Frontal cortex (tissue), 4 donors: ENCODE results near the gene PBX3. TPM values are rescaled to one million over a fixed set of nuclear protein-coding genes. Genes with fewer than 3 reads are reported as not detected.

Experiments
- DNase-seq, 2 donors: peaks; one replicate each; pipeline ENCODE4 v3.0.0; 2012; ENCODE audit warnings: low spot score in 2 of 2
- FAIRE-seq: peaks from 2 replicates; lab custom pipeline; 2012; peaks lifted over from hg19 to GRCh38; lab: Jason Lieb, UNC
- total RNA-seq: library from RNA; depleted of rRNA; stranded (reverse); fragments of >200 nt; gene quantifications from one replicate; pipeline ENCODE4 v1.2.3, GENCODE V29; 2014
- donor health status: control.
- donor health status: control.
- donor health status: control.

Gene PBX3
- total RNA-seq, 1 donor from 2014 or later, result 37.5 TPM

DNA sequence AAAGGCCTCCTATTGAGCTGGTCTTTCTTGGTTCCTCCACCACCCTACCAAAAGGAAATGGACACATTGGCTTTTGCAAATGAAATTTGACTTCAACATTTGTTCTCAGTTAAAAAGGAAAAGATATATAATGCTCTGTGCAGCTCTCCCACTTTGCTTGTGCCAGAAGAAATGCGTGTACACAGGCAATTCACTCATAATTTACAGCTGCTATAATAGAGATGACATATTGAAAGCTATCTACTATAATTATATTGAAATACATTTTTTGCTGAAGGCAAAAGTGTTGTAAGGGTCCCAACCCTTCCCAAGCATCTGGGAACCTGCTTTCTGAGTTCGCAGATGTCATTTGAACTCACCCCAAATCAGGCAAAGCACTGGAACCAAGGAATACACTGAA, 173.2 kb downstream of the PBX3 start:
- FAIRE-seq, result no peak

DNA sequence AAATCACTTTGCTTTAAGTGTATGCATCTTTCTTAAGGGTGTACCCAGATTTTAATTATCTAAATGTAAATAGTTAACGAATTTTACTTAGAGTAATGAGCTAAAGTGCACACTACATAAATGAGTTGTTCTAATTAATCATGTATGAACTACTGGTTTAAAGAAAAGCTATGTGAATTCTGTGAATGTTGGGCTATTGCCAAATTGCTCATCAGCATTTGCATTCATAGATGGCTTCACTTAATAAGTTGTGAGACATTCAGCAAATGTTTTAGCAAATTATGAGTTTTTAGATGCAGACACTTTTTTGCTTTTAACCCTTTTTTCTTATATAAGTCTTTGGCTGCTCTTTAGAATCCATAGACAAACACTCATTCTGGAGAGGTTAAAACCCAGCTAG, 175.7 kb downstream of the PBX3 start:
- FAIRE-seq, result no peak
- no peak for DNase-seq

More for the DNA sequence above, 173.2 kb downstream of the PBX3 start:
- no peak for DNase-seq

DNA sequence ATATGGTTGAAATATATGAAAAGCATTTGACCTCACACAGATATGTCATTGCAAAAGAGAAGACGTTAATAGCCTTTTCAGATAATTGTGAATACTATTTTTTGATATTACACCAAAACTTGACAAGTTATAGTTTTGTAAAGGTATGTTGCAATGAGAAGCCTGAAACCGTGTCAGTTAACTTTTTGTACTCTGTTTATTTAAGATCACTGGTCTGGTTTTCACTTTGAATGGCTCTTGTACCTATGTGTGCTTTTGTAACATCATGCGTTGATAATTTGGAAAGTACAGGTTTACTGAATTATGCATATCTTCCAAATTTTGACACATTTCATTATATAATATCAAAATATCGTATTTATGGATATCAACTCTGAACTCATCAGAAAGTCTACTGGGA, 177.2 kb downstream of the PBX3 start:
- FAIRE-seq (no peak), DNase-seq (no peak)

DNA sequence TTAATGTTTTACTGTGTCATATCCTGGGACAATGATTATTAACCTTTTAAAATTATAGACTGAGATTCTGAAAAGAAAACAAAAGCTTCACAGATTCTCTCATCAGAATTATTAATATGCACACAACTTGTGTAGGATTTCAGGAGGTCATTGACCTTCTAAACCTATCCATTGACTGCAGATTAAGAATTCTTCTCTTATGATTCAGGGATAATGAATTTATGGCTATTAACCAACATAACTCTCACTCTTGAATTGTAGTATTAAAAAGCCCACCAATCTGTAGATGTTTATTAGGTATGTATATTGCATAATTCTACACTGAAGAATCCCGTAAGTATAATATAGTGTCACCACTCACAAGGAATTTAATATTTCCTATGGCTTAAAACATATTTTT, 179.8 kb downstream of the PBX3 start:
- no peak for DNase-seq
- no peak for FAIRE-seq

DNA sequence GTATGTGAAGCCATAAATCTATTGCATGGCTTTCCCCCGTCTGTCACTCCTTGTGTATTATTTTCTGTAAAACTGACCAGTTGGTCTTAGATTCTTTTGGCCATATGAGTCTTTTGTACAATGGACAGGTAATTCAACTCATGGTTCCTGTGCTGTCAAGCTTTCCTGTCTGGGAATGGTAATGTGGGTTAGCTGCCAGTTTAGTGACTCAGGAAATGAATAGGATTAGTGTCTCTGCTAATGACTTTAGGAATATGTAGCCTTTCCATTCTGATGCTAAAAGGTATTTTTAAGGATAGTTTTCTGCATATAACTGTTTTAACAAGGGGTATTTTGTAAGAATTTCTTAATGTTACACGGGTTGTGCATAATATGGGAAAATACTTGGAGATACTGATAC, 182.7 kb downstream of the PBX3 start:
- DNase-seq (no peak), FAIRE-seq (no peak)

DNA sequence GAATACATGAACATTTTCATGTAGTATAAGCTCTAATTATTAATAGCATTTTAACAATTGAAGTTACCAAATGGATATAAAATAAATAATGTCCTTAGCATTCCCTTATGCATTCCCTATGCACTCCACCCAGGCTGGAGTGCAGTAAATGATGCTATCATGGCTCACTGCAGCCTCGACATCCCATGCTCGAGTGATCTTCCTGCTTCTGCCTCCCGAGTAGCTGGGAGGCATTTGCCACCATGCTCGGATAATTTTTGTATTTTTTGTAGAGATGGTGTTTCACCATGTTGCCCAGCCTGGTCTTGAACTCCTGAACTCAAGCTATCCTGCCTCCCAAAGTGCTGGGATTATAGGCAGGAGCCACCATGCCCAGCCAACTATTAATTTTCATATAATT, 184.0 kb downstream of the PBX3 start:
- FAIRE-seq, result no peak
- DNase-seq, result no peak

DNA sequence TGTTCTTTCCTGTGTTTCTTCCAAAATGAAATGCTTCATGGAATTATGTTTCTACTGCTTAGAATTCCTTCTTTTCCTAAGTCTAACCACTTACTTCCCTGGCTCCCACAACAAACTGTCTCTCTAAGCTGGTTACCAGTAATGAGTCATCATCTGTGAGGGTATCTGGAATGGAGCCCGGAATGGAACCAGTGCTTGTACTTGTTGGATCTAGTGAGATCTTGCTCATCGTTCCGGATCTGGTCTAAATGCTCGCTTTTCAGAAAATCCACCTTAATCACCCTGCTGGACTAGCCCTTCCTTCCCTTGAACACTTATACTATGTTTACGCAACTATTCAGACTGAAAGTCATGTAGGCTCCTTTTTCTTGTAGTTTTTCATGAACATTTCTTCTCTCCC, 184.8 kb downstream of the PBX3 start:
- DNase-seq (peak; percentile 3 to 27), FAIRE-seq (no peak)

DNA sequence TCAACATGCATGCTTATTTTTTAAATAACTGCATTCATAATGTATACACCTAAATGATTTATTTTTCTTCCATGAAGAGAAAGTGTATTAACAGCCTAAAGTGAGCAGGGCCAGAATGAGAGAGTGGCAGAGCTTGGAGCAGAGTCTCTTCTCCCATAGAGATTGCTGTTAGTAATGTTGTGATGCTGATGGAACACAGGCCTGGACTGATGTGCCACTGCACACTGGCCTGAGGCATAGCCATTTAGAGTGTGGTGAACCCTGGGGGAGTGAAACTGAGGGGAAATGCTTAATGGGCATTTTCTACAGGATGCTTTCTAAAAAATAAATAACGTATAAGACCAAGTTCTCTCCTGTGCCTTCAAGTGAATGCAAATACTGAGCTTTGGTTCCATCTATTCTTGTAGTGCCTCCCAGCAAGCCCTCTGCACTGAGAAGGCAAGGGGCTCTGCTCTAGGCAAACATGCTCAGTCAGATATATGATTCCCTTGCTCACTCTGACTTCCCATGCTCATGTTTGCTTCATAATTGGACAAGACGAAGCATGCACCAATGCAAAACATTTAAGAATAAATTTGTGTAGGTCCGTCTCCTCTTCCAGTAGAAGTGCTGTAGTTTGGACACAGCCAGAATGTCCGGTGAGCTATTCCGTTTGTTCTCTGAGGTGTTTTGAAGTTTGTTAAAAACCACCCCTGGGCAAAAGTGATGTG, 185.7 kb downstream of the PBX3 start:
- DNase-seq (no peak), FAIRE-seq (no peak)

DNA sequence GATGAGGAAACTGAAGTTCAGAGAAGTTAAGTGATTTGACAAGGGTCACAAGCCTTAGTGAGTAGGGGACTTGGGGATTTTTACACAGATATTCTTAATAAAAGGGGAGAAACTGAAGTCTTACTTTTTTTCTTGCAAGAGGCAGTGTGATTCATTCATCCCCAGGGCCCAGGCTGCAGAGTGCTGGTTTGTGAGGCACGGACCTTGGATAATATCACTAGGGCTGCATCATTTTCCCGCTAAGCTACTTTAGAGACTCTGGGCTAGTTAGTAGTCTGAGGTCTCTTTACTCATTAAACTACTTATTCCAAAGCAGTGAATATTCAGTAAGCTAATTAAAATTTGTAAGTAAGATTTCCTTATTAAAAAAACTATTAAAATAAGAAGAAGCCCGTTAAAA, 195.0 kb downstream of the PBX3 start:
- DNase-seq (no peak), FAIRE-seq (no peak)

DNA sequence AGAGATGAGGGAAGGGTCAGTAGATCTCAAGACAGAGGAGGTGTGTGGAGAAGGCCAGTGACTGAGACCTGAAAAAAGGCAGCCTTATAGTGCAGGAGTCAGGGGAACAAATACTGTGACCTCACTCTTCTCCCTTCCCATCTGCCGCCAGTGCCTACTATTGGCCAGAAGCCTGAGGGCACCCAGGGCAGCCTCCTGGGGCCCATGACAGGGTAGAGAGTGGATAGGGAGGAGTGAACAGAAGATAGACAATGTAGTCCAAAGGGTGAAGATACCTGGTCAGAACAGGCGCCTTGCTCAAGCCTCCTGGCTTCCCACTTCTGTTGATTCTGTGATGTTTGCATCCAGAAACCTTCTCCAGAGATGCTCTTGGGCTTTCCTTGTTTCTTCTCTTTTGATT, 196.7 kb downstream of the PBX3 start:
- FAIRE-seq, result no peak
- DNase-seq, result no peak

DNA sequence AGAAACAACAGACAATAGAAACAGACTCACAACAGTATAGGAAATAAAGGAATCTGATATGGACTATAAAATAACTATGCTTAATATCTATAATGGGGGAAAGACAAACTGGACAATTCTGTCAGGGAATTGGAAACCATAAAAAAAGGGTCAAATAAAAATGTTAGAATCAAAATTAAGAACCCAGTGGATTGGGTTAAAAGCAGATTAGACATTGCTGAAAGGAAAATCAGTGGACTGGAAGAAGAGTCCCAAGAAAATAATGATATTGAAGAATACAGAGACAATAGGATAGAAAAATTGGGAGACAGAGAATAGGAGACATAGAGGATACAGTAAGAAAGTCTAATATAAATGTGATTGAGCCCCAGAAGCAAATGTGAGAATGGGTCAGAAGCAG, 199.2 kb downstream of the PBX3 start:
- DNase-seq, result no peak
- no peak for FAIRE-seq

DNA sequence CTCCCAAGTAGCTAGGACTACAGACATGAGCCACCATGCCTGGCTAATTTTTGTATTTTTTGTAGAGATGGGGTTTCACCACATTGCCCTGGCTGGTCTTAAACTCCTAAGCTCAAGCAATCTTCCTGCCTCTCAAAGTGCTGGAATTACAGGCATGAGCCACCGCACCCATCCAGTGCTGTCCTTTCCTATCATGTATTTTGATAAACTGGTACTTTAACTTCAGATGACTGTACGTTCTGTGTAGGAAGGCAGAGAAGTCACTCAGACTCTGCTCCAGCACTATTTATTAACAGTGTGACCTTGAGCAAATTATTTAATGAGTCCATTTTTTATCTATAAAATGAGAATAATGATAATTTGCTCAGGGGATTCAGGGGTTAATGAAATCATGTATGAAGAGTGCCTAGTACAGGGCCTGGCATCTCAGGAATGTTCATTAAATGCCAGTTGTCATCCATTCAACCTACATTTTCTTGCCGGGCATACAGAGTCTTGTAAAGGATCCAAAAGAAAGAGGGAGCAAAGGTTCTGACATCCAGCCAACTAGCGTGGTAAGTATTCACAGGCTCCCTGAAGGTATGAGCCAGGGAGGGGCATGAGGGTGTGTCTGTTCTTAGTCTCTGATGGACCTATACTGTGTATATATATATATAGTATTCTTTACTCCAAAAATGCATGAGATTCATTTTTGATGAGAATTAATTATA, 201.9 kb downstream of the PBX3 start:
- DNase-seq (no peak), FAIRE-seq (no peak)

DNA sequence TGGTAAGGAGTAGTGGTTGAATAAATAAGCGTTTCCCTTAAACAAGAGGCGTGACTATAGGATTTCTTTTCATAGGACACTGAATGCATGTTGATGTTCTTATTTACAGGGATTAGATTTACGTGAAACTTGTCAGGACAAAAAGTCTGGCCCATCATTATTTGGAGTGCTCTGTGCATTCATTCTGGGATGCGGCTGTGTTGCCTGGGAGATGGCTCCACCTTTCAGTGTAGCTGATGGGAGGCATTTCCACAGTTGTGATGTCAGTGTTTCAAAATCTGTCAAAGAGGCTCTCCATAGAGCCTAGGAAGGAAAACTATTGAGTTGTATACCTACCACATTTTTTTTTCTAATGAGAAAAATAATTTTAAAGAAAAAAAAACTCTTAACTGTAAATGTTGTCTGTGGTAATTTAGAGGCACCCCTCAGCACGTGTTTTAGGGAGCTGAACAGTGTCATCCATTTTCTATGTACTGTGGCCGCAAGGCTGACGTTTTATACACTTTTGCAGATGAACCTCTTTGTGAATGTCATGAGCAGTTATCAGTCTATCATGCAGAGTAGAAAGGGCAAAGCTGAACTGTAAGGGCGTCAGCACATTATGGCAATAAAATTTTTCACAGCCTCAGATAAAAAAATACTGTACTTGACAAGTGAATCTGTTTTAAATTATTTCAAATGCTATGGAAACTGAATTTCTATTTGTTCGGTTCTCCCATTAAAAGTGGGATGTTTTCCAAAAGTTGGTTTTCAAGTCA, 202.7 kb downstream of the PBX3 start:
- FAIRE-seq (no peak), DNase-seq (no peak)

DNA sequence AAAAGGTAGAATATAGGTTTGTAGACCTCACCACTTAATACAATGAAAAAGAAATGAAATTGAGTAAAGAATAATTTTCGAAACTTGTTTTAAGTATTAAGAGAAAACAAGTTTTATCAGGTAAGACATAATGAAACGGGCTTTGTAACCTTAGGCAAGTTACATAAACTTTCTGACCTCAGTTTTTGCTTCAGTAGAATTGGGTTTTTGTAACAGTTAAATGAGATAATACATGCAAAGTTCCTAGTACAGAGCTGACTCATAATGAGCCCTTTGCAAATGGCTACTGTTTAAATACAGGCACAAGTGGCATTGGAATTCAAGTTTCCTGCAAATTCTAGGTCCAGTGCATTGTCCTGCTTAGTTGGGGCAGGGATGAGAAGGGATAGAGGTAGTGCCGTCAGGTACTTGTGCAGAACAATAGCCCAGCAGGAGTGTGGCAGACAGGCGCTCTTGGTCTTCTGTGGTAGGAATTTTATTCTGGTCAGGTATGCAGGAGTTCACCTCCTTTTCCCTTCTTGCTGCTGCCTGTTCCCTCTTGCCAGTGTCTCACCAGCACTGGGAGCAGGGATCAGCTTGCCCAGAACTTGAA, 203.8 kb downstream of the PBX3 start:
- FAIRE-seq, result no peak
- DNase-seq, result no peak

DNA sequence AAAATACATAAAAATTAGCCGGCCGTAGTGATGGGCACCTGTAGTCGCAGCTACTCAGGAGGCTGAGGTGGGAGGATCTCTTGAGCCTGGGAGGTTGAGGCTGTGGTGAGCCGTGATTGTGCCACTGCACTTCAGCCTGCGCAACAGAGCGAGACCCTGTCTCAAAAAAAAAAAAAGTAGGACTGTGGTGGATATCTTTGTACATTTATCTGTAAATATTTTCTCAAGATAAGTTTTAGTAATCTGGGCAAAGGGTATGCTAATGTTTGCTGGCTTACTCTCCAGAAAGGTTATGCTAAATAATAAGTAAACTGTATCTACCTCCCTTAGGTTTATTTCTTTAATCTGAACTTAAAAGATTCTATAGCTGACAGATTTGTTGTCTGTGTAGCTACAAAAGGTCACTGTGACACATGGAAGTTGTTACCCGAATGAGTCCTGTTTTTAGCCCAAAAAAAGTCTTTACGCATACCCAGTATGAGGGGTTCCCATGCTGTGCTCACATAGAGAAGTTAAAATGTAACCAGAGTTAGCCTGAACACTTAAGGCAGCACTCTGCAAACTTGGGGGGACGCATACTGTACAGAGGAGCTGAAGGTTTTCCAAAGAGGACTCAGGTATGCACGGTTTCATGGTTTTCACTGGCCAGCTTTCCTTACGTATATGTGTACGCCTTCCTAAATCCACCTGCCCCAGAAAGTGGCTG, 206.3 kb downstream of the PBX3 start:
- no peak for DNase-seq
- FAIRE-seq, result no peak

DNA sequence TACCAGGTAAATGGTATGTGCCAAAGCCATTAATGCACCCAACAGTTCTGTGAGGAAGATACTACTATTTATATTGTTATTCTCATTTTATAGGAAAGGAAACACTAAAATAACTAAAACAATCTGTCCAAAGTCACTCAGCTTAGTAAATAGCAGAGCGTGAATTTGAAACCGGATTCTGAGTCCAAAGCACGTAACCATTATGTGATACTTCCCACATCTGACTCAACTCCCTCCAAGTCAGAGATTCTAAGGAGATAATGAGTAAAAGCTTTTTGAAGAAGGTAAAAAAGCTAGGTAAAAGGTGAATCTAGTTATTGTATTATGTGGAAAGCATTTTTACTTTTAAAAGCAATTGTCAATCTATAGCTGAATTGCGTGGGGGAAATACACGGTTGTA, 208.9 kb downstream of the PBX3 start:
- no peak for FAIRE-seq

DNA sequence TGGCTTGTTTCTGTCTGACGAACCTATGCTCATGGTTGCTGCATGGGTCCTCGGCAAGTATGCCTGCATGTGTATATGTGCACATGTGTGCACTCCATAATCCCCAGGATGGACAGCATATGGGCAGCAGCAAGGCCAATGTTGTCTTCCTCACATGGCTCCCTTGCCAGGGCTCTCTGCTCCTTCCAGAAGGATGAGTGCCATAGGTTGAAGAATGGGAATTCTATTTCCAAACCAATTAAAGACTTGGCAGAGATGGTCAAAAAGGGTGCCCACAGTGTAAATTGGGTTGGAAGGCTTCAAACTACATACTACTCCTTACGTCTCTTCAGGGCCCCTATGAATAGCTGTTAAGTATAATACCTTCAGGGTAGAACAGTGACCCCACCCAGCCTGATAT, 212.1 kb downstream of the PBX3 start:
- no peak for DNase-seq
- FAIRE-seq, result no peak

More for the DNA sequence above, 208.9 kb downstream of the PBX3 start:
- DNase-seq, result no peak

DNA sequence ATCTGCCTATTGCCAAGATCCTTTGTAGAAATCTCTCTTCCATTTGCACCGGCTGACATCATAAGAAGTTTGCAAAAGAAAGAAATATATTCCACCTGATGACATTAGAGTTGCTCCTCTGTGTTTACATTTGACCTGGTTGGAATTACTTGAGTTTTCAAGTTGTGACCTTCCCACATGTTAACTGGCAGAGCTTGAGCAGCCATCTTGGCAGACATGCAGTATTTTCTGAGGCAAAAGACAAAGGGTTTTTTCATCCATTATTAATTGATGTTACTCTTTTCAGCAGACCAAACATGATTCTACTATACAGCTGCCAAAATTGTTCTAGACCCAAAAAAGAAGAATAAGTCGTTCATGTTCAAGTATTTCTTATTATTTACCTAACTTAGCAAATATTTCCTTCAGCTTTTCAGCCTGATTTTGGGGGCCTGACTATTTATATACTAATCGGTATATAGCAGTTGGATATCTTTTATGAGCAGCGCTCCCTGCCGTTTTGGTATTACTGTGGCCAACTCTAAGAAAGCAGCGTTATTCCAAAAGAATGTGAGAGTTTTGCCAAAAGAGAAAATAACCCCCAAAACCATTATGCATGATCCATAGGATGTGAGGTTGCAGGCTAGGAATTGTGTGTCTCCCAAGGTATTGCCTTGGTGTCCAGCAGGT, 212.9 kb downstream of the PBX3 start:
- FAIRE-seq (peak; percentile 74), DNase-seq (peak; percentile 29 to 34)

DNA sequence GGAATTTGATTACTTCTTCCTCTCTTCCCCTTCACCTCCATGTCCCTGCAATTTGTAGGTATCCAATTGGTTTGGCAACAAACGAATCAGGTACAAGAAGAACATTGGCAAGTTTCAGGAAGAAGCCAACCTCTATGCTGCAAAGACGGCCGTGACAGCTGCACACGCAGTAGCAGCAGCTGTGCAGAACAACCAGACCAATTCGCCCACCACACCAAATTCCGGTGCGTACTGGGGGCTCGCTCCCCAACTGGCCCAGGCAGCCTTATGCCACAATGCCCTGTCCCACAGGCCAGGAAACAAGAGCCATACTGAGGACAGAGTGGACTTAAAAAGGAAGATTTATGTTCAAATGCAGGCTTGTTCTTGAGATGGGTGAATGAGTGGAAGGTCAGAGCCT, 213.5 kb downstream of the PBX3 start:
- FAIRE-seq, result no peak
- no peak for DNase-seq

DNA sequence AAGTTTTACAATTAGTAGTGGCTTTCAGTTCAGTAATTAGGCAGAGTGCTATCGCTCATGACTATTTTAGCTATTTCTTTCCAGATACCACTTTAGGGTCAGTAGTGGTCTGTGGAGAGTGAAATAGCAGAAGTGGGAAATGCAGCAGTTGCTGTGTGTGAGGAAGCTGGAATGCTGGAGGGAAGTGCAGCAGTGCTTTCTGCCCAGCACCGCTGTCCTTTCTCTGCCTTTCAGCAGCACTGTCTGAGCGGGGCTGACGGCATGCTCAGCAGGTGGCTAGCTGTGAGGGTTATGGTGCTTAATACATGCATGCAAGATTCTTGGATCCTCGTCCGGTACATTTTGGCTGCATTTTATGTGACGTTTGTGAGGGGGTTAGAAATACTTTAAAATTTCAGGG, 213.9 kb downstream of the PBX3 start:
- DNase-seq, result no peak
- FAIRE-seq, result no peak
